GM18907 (cell line): ENCODE measurements around the gene IGFLR1.

Source experiments
- ATAC-seq: cut with Tn5 transposase; IDR thresholded peaks from one replicate; pipeline ENCODE4 v1.9.1; 2021; ENCODE audit warnings: mild to moderate bottlenecking, moderate library complexity; ENCODE audit not compliant: unreplicated experiment

IGFLR1 gene

GRCh38 chr19:35756377-35757230, 14.4 kb upstream of the IGFLR1 start, which contains the start of gene HSPB6:
Gene HSPB6 (minus strand): TSS chr19:35757029. CDS start chr19:35757008, 21 bp downstream.
- no peak for ATAC-seq

- no peak for ATAC-seq
Observed at GRCh38 chr19:35755550-35756376, 13.5 kb upstream of the IGFLR1 start.

GRCh38 chr19:35755131-35755549, 12.9 kb upstream of the IGFLR1 start:
- ATAC-seq = no peak

GRCh38 chr19:35754370-35755130, 12.3 kb upstream of the IGFLR1 start:
- no peak for ATAC-seq

GRCh38 chr19:35753634-35754369, 11.6 kb upstream of the IGFLR1 start:
- ATAC-seq = no peak

GRCh38 chr19:35752746-35753350, 10.6 kb upstream of the IGFLR1 start:
- no peak for ATAC-seq

GRCh38 chr19:35751839-35752745, 9.8 kb upstream of the IGFLR1 start:
- no peak for ATAC-seq

- no peak for ATAC-seq
Observed at GRCh38 chr19:35750167-35750566, 7.9 kb upstream of the IGFLR1 start.

- peak; percentile 69 for ATAC-seq
Observed at GRCh38 chr19:35748106-35749020, 6.1 kb upstream of the IGFLR1 start, which contains the start of gene LIN37. Gene LIN37 (plus strand): TSS chr19:35748576. CDS start chr19:35748725, 149 bp downstream.

GRCh38 chr19:35746531-35746930, 4.3 kb upstream of the IGFLR1 start:
- ATAC-seq = no peak

- ATAC-seq = no peak
Observed at GRCh38 chr19:35746087-35746462, 3.8 kb upstream of the IGFLR1 start.

- ATAC-seq = peak; percentile 41
Observed at GRCh38 chr19:35745328-35746086, 3.3 kb upstream of the IGFLR1 start, which contains the start of the genes PSENEN and U2AF1L4. Gene PSENEN (plus strand): TSS chr19:35745651. CDS start chr19:35745931, 280 bp downstream. Gene U2AF1L4 (minus strand): TSS chr19:35745418. CDS start chr19:35745391, 27 bp downstream.

- peak; percentile 39 for ATAC-seq
Observed at GRCh38 chr19:35744430-35745327, 2.4 kb upstream of the IGFLR1 start.

- no peak for ATAC-seq
Observed at GRCh38 chr19:35743640-35744429, 1.6 kb upstream of the IGFLR1 start.

GRCh38 chr19:35741203-35741515, 1.1 kb downstream of the IGFLR1 start:
- no peak for ATAC-seq
